HepG2 (cell line): ENCODE results near the gene ZFP92. TPM values are rescaled to one million over a fixed set of nuclear protein-coding genes. Genes with fewer than 3 reads are reported as not detected.

Experiments
- ATAC-seq: fragments of 200-7000 bp; cut with Tn5 transposase; 3 replicates; pipeline ENCODE4 v1.9.1; 2020; ENCODE audit warnings: mild to moderate bottlenecking, moderate library complexity
- BruUV-seq: library from RNA; stranded (reverse); fragments of 400-500 nt; replicated peaks from 2 replicates; lab custom pipeline; 2021; lab: Mats Ljungman, UMichigan
- CTCF ChIA-PET: fragments of 300-600 bp; formaldehyde crosslinking; extraction: SDS; loops from one replicate; lab custom pipeline; 2021; ENCODE audit warnings: low total read pairs, inconsistent platforms, low intra/inter-chr PET ratio; lab: Yijun Ruan, JAX
- POLR2A ChIA-PET: fragments of 350-600 bp; sonication (Branson Sonifier 250); formaldehyde crosslinking; loops from one replicate; lab custom pipeline; 2020; ENCODE audit warnings: antibody characterized with exemption, inconsistent platforms; lab: Yijun Ruan, JAX
- DNase-seq: peaks from one replicate; pipeline ENCODE4 v3.0.0-alpha.2; 2015; ENCODE audit warnings: low spot score
- FAIRE-seq: peaks from 3 replicates; lab custom pipeline; 2011; peaks lifted over from hg19 to GRCh38; lab: Jason Lieb, UNC
- H2AFZ ChIP-seq: one replicate; pipeline ENCODE4 v1.6.1; 2011; ENCODE audit warnings: low read length, inconsistent platforms
- H3K27ac ChIP-seq: fragments of 300-600 bp; 3 replicates; pipeline ENCODE4 v1.8.0; 2011; ENCODE audit warnings: mixed run types, mild to moderate bottlenecking, mixed read lengths, low read length, inconsistent platforms; ENCODE audit not compliant: insufficient read depth; ENCODE audit errors: extremely low read length
- H3K27me3 ChIP-seq, 2 experiments: fragments of 200-600 bp in 1 of 2; 2 replicates in 1 of 2; 3 replicates in 1 of 2; pipeline versions ENCODE4 v1.6.0 to v1.8.0; 2011; ENCODE audit warnings: low read length in 2 of 2, mild to moderate bottlenecking in 2 of 2, moderate library complexity in 2 of 2, inconsistent platforms in 1 of 2; ENCODE audit not compliant: insufficient read depth in 2 of 2, control insufficient read depth in 1 of 2
- H3K36me3 ChIP-seq, 2 experiments: fragments of 200-600 bp in 1 of 2; replicated peaks in 1 of 2; 2 replicates in 1 of 2; 3 replicates in 1 of 2; pipeline versions ENCODE4 v1.5.1 to v1.8.0; 2011; ENCODE audit warnings: low read length in 2 of 2, inconsistent platforms in 1 of 2; ENCODE audit not compliant: insufficient read depth in 2 of 2, control insufficient read depth in 1 of 2
- H3K4me1 ChIP-seq: 2 replicates; pipeline ENCODE4 v1.5.1; 2012; ENCODE audit warnings: low read length, inconsistent platforms; ENCODE audit not compliant: insufficient read depth
- H3K4me2 ChIP-seq: 2 replicates; pipeline ENCODE4 v1.6.0; 2011; ENCODE audit warnings: low read depth, low read length, inconsistent platforms
- H3K4me3 ChIP-seq, 3 experiments: fragments of 200-600 bp in 1 of 3; sonication (generic), shearing (Covaris generic) in 1 of 3; replicated peaks in 1 of 3; 2 replicates each; pipeline ENCODE4 v1.5.1; 2011 to 2016; ENCODE audit warnings: low read length in 3 of 3, inconsistent platforms in 2 of 3, low read depth in 2 of 3, mild to moderate bottlenecking in 2 of 3, control low read depth in 1 of 3, mixed read lengths in 1 of 3; ENCODE audit not compliant: insufficient read depth in 1 of 3
- H3K79me2 ChIP-seq: one replicate; pipeline ENCODE4 v1.6.1; 2011; ENCODE audit warnings: low read length, inconsistent platforms; ENCODE audit not compliant: insufficient read depth
- H3K9ac ChIP-seq: 2 replicates; pipeline ENCODE4 v1.6.0; 2011; ENCODE audit warnings: mild to moderate bottlenecking, low read depth, low read length, inconsistent platforms; ENCODE audit not compliant: insufficient read depth
- H3K9me3 ChIP-seq: 2 replicates; pipeline ENCODE4 v1.5.1; 2012; ENCODE audit warnings: mild to moderate bottlenecking, low read length
- H4K20me1 ChIP-seq: 2 replicates; pipeline ENCODE4 v1.6.0; 2011; ENCODE audit warnings: inconsistent platforms, mild to moderate bottlenecking, low read length, moderate library complexity; ENCODE audit not compliant: insufficient read depth
- GTF2F1 ChIP-seq: fragments of 150-350 bp; IDR thresholded peaks from 2 replicates; pipeline ENCODE4 v1.6.1; 2014; ENCODE audit warnings: low read length
- KLF13 ChIP-seq: sonication (generic); formaldehyde crosslinking; IDR thresholded peaks from 2 replicates; pipeline ENCODE4 v1.4.0; 2020; ENCODE audit warnings: mild to moderate bottlenecking, missing genetic modification reagents
- NCOA1 ChIP-seq: sonication (generic); formaldehyde crosslinking; IDR thresholded peaks from 2 replicates; pipeline ENCODE4 v1.9.0; 2021; ENCODE audit warnings: missing genetic modification reagents
- RBFOX2 ChIP-seq: fragments of 200-400 bp; formaldehyde crosslinking; IDR thresholded peaks from 2 replicates; pipeline ENCODE4 v1.6.1; 2017; ENCODE audit warnings: low read depth, mild to moderate bottlenecking, low read length
- RBM39 ChIP-seq: fragments of 200-400 bp; formaldehyde crosslinking; IDR thresholded peaks from one replicate; pipeline ENCODE4 v1.6.1; 2018; ENCODE audit warnings: antibody characterized with exemption, mild to moderate bottlenecking, low read depth, low read length; ENCODE audit not compliant: poor library complexity, severe bottlenecking
- ZNF569 ChIP-seq: sonication (generic); formaldehyde crosslinking; IDR thresholded peaks from 2 replicates; pipeline ENCODE4 v1.5.0; 2020; ENCODE audit warnings: mild to moderate bottlenecking, missing genetic modification reagents, moderate library complexity, borderline replicate concordance
- ZNF776 ChIP-seq: sonication (generic); formaldehyde crosslinking; IDR thresholded peaks from 2 replicates; pipeline ENCODE4 v1.4.0; 2020; ENCODE audit warnings: mild to moderate bottlenecking, missing genetic modification reagents
- ZZZ3 ChIP-seq: sonication (generic); formaldehyde crosslinking; IDR thresholded peaks from 2 replicates; pipeline ENCODE4 v1.4.0; 2020; ENCODE audit warnings: missing genetic modification reagents, mild to moderate bottlenecking, borderline replicate concordance
- WGBS: methylation state at CpG from one replicate; pipeline ENCODE4 v1.1.6; 2017; ENCODE audit warnings: low lambda C conversion rate; 5-methylcytosine and 5-hydroxymethylcytosine counted together
- in situ Hi-C: cut with HindIII; loops from 2 replicates; pipeline ENCODE4 v1.10.0; 2017; ENCODE audit warnings: low pct_unique_long_range_greater_than_20kb; ENCODE audit not compliant: extremely low pct_ligation_motif_present
- intact Hi-C: fragments of 100-400 bp; cut with micrococcal nuclease; formaldehyde crosslinking; loops from one replicate; pipeline ENCODE4 v1.10.0; 2022; ENCODE audit not compliant: unreplicated experiment
- polyA plus RNA-seq, 8 experiments: library from polyadenylated mRNA; depleted of rRNA in 3 of 8; stranded (reverse) in 7 of 8; unstranded in 1 of 8; fragments of >200 nt; fragmentation: Illumina TruSeq in 4 of 8; extraction: Trizol in 4 of 8; gene quantifications; 2 replicates each; pipeline versions ENCODE4 v1.2.1 to v1.2.3, GENCODE V29; 2011 to 2016; ENCODE audit warnings: low read depth in 4 of 8, missing spikeins in 1 of 8, mixed read lengths in 1 of 8; ENCODE audit not compliant: insufficient read depth in 1 of 8
- total RNA-seq, 5 experiments: library from RNA; depleted of rRNA; stranded (reverse); fragments of >200 nt; fragmentation: Illumina TruSeq; extraction: Trizol; gene quantifications; 2 replicates each; pipeline ENCODE4 v1.2.3, GENCODE V29; 2016; ENCODE audit warnings: low read depth in 1 of 5
- TF ChIP-seq, protein P1 (sequence below): sonication (generic); formaldehyde crosslinking; IDR thresholded peaks from 2 replicates; pipeline ENCODE4 v1.4.0; 2020; ENCODE audit warnings: mild to moderate bottlenecking, missing genetic modification reagents, borderline replicate concordance
- TF ChIP-seq, protein P2 (sequence below): sonication (generic); formaldehyde crosslinking; IDR thresholded peaks from 2 replicates; pipeline ENCODE4 v1.4.0; 2020; ENCODE audit warnings: missing genetic modification reagents, mild to moderate bottlenecking, borderline replicate concordance
- TF ChIP-seq, protein P3 (sequence below): sonication (generic); formaldehyde crosslinking; IDR thresholded peaks from 2 replicates; pipeline ENCODE4 v1.8.0; 2022; ENCODE audit warnings: missing genetic modification reagents, mild to moderate bottlenecking, borderline replicate concordance

Gene ZFP92
- total and polyA plus RNA-seq, 2 of the 13 experiments (the other 11 are each of a cell fraction or from before 2014, with no cell fraction given), result 0.02 TPM; not detected in 1

DNA sequence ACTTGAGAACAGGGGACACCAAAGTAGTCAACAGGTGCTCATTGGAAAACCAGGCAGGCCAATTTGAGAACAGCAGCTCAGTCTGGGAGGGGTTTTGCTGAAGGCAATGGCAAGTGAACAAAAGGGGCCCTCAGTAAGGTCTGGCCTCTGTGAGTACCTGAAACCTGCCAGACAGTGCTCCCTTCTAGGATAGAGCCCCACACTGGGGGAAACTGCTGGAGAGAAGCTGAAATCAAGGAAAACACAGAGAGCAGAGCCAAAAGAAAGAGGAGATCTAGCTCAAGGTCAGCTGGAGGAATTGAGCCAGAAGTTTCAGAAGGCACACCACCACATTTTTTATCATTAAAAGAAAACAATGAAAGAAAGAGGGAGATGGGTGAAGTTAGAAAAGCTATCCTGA is 38.3 kb upstream of the ZFP92 start (continued):
- TF ChIP-seq, protein P1, sequence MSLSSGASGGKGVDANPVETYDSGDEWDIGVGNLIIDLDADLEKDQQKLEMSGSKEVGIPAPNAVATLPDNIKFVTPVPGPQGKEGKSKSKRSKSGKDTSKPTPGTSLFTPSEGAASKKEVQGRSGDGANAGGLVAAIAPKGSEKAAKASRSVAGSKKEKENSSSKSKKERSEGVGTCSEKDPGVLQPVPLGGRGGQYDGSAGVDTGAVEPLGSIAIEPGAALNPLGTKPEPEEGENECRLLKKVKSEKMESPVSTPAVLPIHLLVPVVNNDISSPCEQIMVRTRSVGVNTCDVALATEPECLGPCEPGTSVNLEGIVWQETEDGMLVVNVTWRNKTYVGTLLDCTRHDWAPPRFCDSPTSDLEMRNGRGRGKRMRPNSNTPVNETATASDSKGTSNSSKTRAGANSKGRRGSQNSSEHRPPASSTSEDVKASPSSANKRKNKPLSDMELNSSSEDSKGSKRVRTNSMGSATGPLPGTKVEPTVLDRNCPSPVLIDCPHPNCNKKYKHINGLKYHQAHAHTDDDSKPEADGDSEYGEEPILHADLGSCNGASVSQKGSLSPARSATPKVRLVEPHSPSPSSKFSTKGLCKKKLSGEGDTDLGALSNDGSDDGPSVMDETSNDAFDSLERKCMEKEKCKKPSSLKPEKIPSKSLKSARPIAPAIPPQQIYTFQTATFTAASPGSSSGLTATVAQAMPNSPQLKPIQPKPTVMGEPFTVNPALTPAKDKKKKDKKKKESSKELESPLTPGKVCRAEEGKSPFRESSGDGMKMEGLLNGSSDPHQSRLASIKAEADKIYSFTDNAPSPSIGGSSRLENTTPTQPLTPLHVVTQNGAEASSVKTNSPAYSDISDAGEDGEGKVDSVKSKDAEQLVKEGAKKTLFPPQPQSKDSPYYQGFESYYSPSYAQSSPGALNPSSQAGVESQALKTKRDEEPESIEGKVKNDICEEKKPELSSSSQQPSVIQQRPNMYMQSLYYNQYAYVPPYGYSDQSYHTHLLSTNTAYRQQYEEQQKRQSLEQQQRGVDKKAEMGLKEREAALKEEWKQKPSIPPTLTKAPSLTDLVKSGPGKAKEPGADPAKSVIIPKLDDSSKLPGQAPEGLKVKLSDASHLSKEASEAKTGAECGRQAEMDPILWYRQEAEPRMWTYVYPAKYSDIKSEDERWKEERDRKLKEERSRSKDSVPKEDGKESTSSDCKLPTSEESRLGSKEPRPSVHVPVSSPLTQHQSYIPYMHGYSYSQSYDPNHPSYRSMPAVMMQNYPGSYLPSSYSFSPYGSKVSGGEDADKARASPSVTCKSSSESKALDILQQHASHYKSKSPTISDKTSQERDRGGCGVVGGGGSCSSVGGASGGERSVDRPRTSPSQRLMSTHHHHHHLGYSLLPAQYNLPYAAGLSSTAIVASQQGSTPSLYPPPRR (CRISPR knock-in tag), result no peak
- TF ChIP-seq ZNF776 (CRISPR knock-in tag), result no peak
- no peak for TF ChIP-seq GTF2F1

DNA sequence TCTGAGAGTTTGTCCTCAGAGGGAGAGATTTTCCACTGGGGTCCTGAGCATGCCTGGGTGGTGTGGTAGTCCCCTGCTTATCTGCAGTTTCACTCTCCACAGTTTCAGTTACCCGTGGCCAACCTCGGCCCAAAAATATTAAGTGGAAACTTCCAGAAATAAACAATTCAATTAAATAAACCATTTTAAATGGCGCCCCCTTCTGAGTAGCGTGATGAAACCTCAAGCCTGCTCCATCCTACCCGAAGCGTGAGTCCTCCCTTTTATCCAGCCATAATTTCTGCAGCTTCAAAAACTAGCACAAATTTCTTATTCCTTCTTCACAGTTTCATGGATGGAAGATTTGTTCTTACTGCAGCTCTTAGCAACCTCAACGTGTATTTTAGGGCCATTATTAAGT is 36.8 kb upstream of the ZFP92 start:
- ChIA-PET CTCF (no interaction called here), POLR2A (no interaction called here)
- no peak overlapping the region for H2AFZ ChIP-seq
- no peak overlapping the region for H3K27ac ChIP-seq
- peaks cover 0 to 6% of the 10 kb centered on the region in 2 experiments; a peak in 1 of 5 replicates for H3K27me3 ChIP-seq
- TF ChIP-seq ZZZ3 (CRISPR knock-in tag) (no peak), RBFOX2 (no peak), NCOA1 (CRISPR knock-in tag) (no peak), RBM39 (no peak), KLF13 (no peak), ZNF569 (no peak)
- TF ChIP-seq, protein P2, sequence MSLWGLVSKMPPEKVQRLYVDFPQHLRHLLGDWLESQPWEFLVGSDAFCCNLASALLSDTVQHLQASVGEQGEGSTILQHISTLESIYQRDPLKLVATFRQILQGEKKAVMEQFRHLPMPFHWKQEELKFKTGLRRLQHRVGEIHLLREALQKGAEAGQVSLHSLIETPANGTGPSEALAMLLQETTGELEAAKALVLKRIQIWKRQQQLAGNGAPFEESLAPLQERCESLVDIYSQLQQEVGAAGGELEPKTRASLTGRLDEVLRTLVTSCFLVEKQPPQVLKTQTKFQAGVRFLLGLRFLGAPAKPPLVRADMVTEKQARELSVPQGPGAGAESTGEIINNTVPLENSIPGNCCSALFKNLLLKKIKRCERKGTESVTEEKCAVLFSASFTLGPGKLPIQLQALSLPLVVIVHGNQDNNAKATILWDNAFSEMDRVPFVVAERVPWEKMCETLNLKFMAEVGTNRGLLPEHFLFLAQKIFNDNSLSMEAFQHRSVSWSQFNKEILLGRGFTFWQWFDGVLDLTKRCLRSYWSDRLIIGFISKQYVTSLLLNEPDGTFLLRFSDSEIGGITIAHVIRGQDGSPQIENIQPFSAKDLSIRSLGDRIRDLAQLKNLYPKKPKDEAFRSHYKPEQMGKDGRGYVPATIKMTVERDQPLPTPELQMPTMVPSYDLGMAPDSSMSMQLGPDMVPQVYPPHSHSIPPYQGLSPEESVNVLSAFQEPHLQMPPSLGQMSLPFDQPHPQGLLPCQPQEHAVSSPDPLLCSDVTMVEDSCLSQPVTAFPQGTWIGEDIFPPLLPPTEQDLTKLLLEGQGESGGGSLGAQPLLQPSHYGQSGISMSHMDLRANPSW, result no peak
- TF ChIP-seq, protein P3, sequence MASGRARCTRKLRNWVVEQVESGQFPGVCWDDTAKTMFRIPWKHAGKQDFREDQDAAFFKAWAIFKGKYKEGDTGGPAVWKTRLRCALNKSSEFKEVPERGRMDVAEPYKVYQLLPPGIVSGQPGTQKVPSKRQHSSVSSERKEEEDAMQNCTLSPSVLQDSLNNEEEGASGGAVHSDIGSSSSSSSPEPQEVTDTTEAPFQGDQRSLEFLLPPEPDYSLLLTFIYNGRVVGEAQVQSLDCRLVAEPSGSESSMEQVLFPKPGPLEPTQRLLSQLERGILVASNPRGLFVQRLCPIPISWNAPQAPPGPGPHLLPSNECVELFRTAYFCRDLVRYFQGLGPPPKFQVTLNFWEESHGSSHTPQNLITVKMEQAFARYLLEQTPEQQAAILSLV (CRISPR knock-in tag), result no peak
- no peaks in the 10 kb centered on the region for H4K20me1 ChIP-seq
- H3K9me3 ChIP-seq, result no peaks in the 10 kb centered on the region
- 34% methylated on average over 5 of the region's 7 CpGs for WGBS
- H3K79me2 ChIP-seq, result no peaks in the 10 kb centered on the region
- no peaks in the 10 kb centered on the region for H3K36me3 ChIP-seq
- no peak overlapping the region for H3K9ac ChIP-seq
- intact Hi-C loops, result no loop called here
- DNase-seq, result no peak
- in situ Hi-C loops, result no loop called here
- no TSS peak for BruUV-seq
- FAIRE-seq, result no peak
- H3K4me1 ChIP-seq, result no peaks in the 10 kb centered on the region
- no peak overlapping the region for H3K4me2 ChIP-seq
- H3K4me3 ChIP-seq, result no peak overlapping the region
- ATAC-seq, result no peak
